ENCODE data around the gene LIX1.
"Not testable (repeated sequence)": the region's sequence is repeated elsewhere in the genome, so short reads cannot be mapped to it uniquely, and the experiment has no call there.

Gene LIX1

DNA sequence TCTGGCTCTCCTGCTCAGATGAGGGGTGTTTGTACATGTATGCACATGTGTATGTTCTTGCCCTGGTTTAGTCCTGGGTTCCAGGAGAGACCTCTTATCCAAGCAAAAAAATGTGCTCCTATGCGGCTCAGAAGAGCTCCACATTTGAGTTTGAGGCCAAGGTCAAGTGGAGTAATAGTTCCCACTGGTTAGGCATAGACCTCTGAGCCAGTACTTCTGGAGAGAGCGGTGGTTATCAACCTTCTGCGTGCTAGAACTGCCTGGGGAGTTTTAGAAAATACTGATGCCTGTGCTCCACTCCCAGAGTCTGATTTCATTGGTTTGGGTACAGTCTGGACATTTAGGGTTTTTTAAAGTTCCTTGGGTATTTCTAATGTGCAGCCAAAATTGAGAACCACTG, 51.5 kb downstream of the LIX1 start:
- ChIA-PET CTCF (interaction anchor here (0.8 to 1.6 kb wide), 2 partner anchors 9 to 61 kb away, joined by 3 to 7 read pairs; no protein-coding TSS in a partner anchor), POLR2A (no interaction called here)
- no peak overlapping the region for H3K4me3 ChIP-seq (ENCODE audit: low read depth, low read length)
- TF ChIP-seq, protein P1, sequence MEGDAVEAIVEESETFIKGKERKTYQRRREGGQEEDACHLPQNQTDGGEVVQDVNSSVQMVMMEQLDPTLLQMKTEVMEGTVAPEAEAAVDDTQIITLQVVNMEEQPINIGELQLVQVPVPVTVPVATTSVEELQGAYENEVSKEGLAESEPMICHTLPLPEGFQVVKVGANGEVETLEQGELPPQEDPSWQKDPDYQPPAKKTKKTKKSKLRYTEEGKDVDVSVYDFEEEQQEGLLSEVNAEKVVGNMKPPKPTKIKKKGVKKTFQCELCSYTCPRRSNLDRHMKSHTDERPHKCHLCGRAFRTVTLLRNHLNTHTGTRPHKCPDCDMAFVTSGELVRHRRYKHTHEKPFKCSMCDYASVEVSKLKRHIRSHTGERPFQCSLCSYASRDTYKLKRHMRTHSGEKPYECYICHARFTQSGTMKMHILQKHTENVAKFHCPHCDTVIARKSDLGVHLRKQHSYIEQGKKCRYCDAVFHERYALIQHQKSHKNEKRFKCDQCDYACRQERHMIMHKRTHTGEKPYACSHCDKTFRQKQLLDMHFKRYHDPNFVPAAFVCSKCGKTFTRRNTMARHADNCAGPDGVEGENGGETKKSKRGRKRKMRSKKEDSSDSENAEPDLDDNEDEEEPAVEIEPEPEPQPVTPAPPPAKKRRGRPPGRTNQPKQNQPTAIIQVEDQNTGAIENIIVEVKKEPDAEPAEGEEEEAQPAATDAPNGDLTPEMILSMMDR (IDR thresholded peaks at IDR 0.05; ENCODE audit: insufficient read depth, low read length, missing control alignments), result no peak
- DNase-seq (ENCODE audit: low read depth, low spot score), result no peak

DNA sequence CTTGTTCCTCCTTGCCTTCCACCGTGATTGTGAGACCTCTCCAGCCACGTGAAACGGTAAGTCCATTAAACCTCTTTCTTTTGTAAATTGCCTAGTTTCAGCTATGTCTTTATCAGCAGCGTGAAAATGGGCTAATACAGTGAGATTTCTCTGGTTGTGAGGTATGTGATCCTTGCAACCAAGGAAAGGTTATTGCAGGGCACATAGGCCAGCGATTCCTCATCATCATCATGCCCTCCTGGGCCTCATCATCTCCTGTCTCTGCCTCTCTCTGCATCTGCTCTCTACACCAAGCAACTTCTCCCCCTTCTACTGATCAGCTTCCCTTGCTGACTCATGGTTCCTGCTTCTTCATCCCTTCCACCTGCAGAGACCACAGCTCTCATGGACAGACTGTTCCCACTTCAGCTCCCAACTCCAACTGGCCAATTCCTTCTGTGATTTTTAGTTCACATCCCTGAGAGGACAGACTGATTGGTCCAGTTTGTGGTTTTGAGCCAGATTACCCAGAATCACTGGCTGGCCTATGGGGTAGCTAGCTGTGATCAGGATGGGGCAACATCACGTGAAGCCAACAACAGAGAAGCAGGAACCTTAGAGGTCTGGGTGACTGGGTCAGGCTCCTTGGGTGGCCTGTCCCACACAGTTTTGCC, 53.1 kb downstream of the LIX1 start:
- CTCF ChIA-PET, result interaction anchor here (0.7 kb wide), 1 partner anchor 15 kb away, joined by 3 read pairs; no protein-coding TSS in a partner anchor
- no peak for DNase-seq (ENCODE audit: low read depth, low spot score)
- H3K4me3 ChIP-seq (ENCODE audit: low read depth, low read length), result no peak overlapping the region

DNA sequence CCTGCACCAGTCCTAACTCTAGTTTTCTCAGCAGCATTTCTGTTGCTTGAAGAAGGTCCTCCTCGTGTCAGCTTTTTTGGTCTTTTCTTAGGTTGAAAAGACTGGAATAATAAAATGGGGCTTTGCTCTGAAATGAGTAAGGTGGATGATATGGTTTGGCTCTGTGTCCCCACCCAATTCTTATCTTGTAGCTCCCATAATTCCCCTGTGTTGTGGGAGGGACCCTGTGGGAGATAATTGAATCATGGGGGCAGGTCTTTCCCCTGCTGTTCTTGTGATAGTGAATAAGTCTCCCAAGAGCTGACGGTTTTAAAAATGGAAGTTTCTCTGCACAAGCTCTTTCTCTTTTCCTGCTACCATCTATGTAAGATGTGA, 53.6 kb downstream of the LIX1 start:
- DNase-seq (ENCODE audit: low read depth, low spot score), result no peak
- POLR2A ChIA-PET, result no interaction called here
- CTCF ChIA-PET, result no interaction called here
- TF ChIP-seq, protein P1 (IDR thresholded peaks at IDR 0.05; ENCODE audit: insufficient read depth, low read length, missing control alignments), result no peak
- no peak overlapping the region for H3K4me3 ChIP-seq (ENCODE audit: low read depth, low read length)

More for the DNA sequence above, 53.1 kb downstream of the LIX1 start:
- POLR2A ChIA-PET, result no interaction called here
- TF ChIP-seq, protein P1 (IDR thresholded peaks at IDR 0.05; ENCODE audit: insufficient read depth, low read length, missing control alignments), result no peak

DNA sequence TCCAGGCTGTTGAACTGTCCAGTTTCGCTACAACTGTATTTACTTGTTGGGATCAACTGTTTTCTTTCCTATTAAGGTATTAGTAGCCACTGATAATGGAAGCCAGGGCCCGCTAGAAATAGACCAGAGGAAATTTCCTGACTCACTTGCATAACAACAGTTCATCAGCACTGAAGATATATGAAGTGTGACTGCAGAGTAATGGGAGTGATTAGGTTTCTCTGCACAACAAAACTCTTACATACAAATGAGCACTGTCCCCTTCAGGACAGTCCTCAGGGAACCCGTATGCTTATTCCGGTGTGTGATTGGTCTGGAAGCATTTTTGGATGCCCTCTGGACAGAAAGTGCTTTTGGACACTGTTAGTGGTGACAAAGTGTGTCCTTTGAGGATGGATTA, 55.3 kb downstream of the LIX1 start:
- POLR2A ChIA-PET, result no interaction called here
- no peak for DNase-seq (ENCODE audit: low read depth, low spot score)
- TF ChIP-seq, protein P1 (IDR thresholded peaks at IDR 0.05; ENCODE audit: insufficient read depth, low read length, missing control alignments), result no peak
- CTCF ChIA-PET, result no interaction called here
- H3K4me3 ChIP-seq (ENCODE audit: low read depth, low read length), result no peak overlapping the region

DNA sequence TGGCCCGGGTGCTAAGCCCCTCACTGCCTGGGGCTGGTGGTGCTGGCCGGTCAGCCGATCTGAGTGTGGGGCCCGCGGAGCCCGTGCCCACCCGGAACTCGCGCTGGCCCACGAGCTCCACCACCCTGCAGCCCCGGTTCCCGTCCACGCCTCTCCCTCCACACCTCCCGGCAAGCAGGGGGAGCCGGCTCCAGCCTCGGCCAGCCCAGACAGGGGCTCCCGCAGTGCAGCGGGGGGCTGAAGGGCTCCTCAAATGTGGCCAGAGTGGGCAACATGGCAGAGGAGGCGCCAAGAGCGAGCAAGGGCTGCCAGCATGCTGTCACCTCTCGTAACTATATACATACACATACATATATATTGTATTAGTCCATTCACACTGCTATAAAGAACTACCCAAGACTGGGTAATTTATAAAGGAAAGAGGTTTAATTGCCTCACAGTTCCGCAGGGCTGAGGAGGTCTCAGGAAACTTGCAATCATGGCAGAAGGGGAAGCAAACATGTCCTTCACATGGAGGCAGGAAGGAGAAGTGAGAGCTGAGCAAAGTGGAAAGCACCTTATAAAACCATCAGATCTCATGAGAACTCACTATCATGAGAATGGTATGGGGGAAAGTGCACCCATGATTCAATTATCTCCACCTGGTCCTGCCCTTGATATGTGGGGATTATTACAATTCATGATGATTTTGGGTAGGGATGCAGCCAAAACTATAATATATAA, 56.8 kb downstream of the LIX1 start:
- CTCF ChIA-PET, result no interaction called here
- DNase-seq (ENCODE audit: low read depth, low spot score), result no peak
- TF ChIP-seq, protein P1 (IDR thresholded peaks at IDR 0.05; ENCODE audit: insufficient read depth, low read length, missing control alignments), result no peak
- POLR2A ChIA-PET, result no interaction called here
- H3K4me3 ChIP-seq (ENCODE audit: low read depth, low read length), result no peak overlapping the region

DNA sequence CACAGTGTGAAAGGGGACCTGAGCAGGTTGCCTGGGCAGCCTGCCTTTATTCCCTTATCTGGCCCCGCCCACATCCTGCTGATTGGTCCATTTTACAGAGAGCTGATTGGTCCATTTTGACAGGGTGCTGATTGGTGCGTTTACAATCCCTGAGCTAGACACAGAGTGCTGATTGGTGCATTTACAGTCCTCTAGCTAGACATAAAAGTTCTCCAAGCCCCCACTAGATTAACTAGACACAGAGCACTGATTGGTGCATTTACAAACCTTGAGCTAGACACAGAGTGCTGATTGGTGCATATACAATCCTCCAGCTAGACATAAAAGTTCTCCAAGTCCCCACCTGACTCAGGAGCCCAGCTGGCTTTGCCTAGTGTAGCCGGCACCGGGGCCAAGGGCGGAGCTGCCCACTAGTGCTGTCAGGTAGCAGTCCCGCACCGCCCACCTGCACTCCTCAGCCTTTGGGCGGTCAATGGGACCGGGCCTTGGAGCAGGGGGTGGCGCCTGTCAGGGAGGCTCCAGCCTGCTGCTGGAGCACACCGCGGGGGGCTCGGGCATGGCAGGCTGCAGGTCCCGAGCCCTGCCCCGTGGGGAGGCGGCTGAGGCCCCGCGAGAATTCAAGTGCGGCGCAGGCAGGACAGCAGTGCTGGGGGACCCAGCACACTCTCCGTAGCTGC, 57.5 kb downstream of the LIX1 start:
- CTCF ChIA-PET; H3K4me3 ChIP-seq (ENCODE audit: low read depth, low read length); POLR2A ChIA-PET; DNase-seq (ENCODE audit: low read depth, low spot score): not testable (repeated sequence)

Data from AG04449 (cell line).